DND-41 (cell line): ENCODE results near the gene CPNE6.

ENCODE experiments used
- ATAC-seq: fragments of 200-7000 bp; cut with Tn5 transposase; 3 replicates; pipeline ENCODE4 v1.9.1; 2021; ENCODE audit warnings: low read depth; ENCODE audit not compliant: insufficient read depth
- DNase-seq: peaks from one replicate; pipeline ENCODE4 v3.0.0-alpha.2; 2020
- H2AFZ ChIP-seq: 2 replicates; pipeline ENCODE4 v1.6.0; 2012; ENCODE audit warnings: low read depth, low read length
- H3K27ac ChIP-seq: 2 replicates; pipeline ENCODE4 v1.5.1; 2012; ENCODE audit warnings: low read length, inconsistent platforms
- H3K27me3 ChIP-seq: fragments of 200-600 bp; sonication (generic); 2 replicates; pipeline ENCODE4 v1.6.0; 2012; ENCODE audit warnings: low read length, mild to moderate bottlenecking, inconsistent platforms; ENCODE audit not compliant: insufficient read depth, poor library complexity
- H3K36me3 ChIP-seq: 2 replicates; pipeline ENCODE4 v1.5.1; 2012; ENCODE audit warnings: low read length, inconsistent platforms; ENCODE audit not compliant: insufficient read depth
- H3K4me1 ChIP-seq: 2 replicates; pipeline ENCODE4 v1.5.1; 2012; ENCODE audit warnings: mild to moderate bottlenecking, low read length; ENCODE audit not compliant: insufficient read depth
- H3K4me2 ChIP-seq: 2 replicates; pipeline ENCODE4 v1.6.0; 2012; ENCODE audit warnings: mild to moderate bottlenecking, moderate library complexity, low read length, inconsistent platforms; ENCODE audit not compliant: insufficient read depth
- H3K4me3 ChIP-seq, 2 experiments: fragments of 200-600 bp in 1 of 2; shearing (Covaris generic) in 1 of 2; 2 replicates each; pipeline ENCODE4 v1.5.1; 2012 to 2016; ENCODE audit warnings: inconsistent platforms in 2 of 2, low read length in 2 of 2, mild to moderate bottlenecking in 2 of 2, low read depth in 1 of 2, moderate library complexity in 1 of 2
- H3K79me2 ChIP-seq: 2 replicates; pipeline ENCODE4 v1.6.0; 2012; ENCODE audit warnings: low read length, inconsistent platforms; ENCODE audit not compliant: insufficient read depth
- H3K9ac ChIP-seq: 2 replicates; pipeline ENCODE4 v1.6.0; 2012; ENCODE audit warnings: low read depth, mild to moderate bottlenecking, inconsistent platforms, low read length, moderate library complexity
- H3K9me3 ChIP-seq: 2 replicates; pipeline ENCODE4 v1.5.1; 2012; ENCODE audit warnings: low read length, moderate library complexity, mild to moderate bottlenecking, inconsistent platforms; ENCODE audit not compliant: insufficient read depth, severe bottlenecking
- H4K20me1 ChIP-seq: 2 replicates; pipeline ENCODE4 v1.6.0; 2012; ENCODE audit warnings: low read length; ENCODE audit not compliant: insufficient read depth
- CTCF ChIP-seq: IDR thresholded peaks from 2 replicates; pipeline ENCODE4 v1.5.1; 2012; ENCODE audit warnings: borderline replicate concordance, low read length, moderate library complexity, mild to moderate bottlenecking; ENCODE audit not compliant: poor library complexity, severe bottlenecking; ENCODE audit errors: extremely low read depth
- EZH2 ChIP-seq: IDR thresholded peaks from 3 replicates; pipeline ENCODE4 v1.6.1; 2012; ENCODE audit warnings: borderline replicate concordance, low read depth, mild to moderate bottlenecking, moderate library complexity, low read length, inconsistent platforms; ENCODE audit not compliant: severe bottlenecking

The CPNE6 gene

GRCh38 chr14:24082411-24083080, 11.2 kb downstream of the CPNE6 start:
- no peak for DNase-seq
- peaks cover 31% of the 10 kb centered on the region for H3K27me3 ChIP-seq
- H3K4me2 ChIP-seq, result no peak overlapping the region
- ATAC-seq, result no peak
- no peaks in the 10 kb centered on the region for H3K36me3 ChIP-seq
- H3K27ac ChIP-seq, result no peak overlapping the region
- H3K79me2 ChIP-seq, result no peaks in the 10 kb centered on the region
- no peaks in the 10 kb centered on the region for H3K9me3 ChIP-seq
- H3K9ac ChIP-seq, result no peak overlapping the region
- peaks cover 14% of the 10 kb centered on the region for H4K20me1 ChIP-seq
- H2AFZ ChIP-seq, result no peak overlapping the region
- TF ChIP-seq EZH2 (no peak), CTCF (no peak)
- no peak overlapping the region for H3K4me3 ChIP-seq
- peaks cover 15% of the 10 kb centered on the region for H3K4me1 ChIP-seq

- Histone ChIP-seq H4K20me1 (peaks cover 14% of the 10 kb centered on the region), H3K27me3 (peaks cover 31% of the 10 kb centered on the region), H3K4me2 (no peak overlapping the region), H2AFZ (no peak overlapping the region), H3K4me1 (peaks cover 15% of the 10 kb centered on the region), H3K27ac (no peak overlapping the region), H3K4me3 (no peak overlapping the region), H3K36me3 (no peaks in the 10 kb centered on the region), H3K79me2 (no peaks in the 10 kb centered on the region), H3K9ac (no peak overlapping the region), H3K9me3 (no peaks in the 10 kb centered on the region)
- TF ChIP-seq CTCF, result no peak
- TF ChIP-seq EZH2, result no peak
- ATAC-seq (no peak), DNase-seq (no peak)
These were observed 12.1 kb downstream of the CPNE6 start for GRCh38 chr14:24083462-24083861.

GRCh38 chr14:24084440-24084839, 13.1 kb downstream of the CPNE6 start:
- H3K4me2 ChIP-seq, result no peak overlapping the region
- DNase-seq, result no peak
- no peaks in the 10 kb centered on the region for H3K9me3 ChIP-seq
- peaks cover 15% of the 10 kb centered on the region for H3K4me1 ChIP-seq
- H3K9ac ChIP-seq, result no peak overlapping the region
- H3K4me3 ChIP-seq, result no peak overlapping the region
- H3K27me3 ChIP-seq, result peaks cover 31% of the 10 kb centered on the region
- TF ChIP-seq EZH2 (no peak), CTCF (no peak)
- peaks cover 14% of the 10 kb centered on the region for H4K20me1 ChIP-seq
- H2AFZ ChIP-seq, result no peak overlapping the region
- H3K27ac ChIP-seq, result no peak overlapping the region
- no peaks in the 10 kb centered on the region for H3K36me3 ChIP-seq
- H3K79me2 ChIP-seq, result no peaks in the 10 kb centered on the region
- ATAC-seq, result no peak

GRCh38 chr14:24085215-24085614, 13.9 kb downstream of the CPNE6 start:
- Histone ChIP-seq H3K9me3 (no peaks in the 10 kb centered on the region), H3K4me2 (no peak overlapping the region), H3K27ac (no peak overlapping the region), H3K27me3 (peaks cover 28% of the 10 kb centered on the region), H3K79me2 (no peaks in the 10 kb centered on the region), H3K36me3 (no peaks in the 10 kb centered on the region), H3K4me1 (peaks cover 15% of the 10 kb centered on the region), H2AFZ (no peak overlapping the region), H3K9ac (no peak overlapping the region), H3K4me3 (no peak overlapping the region), H4K20me1 (peaks cover 11% of the 10 kb centered on the region; the same call in 1 of the 2 replicates)
- TF ChIP-seq EZH2 (no peak), CTCF (no peak)
- ATAC-seq (no peak), DNase-seq (no peak)
